Loucy (cell line): ENCODE results near the gene FURIN.
"Not testable (repeated sequence)": the region's sequence is repeated elsewhere in the genome, so short reads cannot be mapped to it uniquely, and the experiment has no call there.

ENCODE experiments used
- H2AFZ ChIP-seq: fragments of 200-600 bp; sonication (generic); 2 replicates; pipeline ENCODE4 v1.6.0; 2016; ENCODE audit warnings: antibody characterized with exemption, mild to moderate bottlenecking, low read length, moderate library complexity
- H3F3A ChIP-seq: fragments of 200-600 bp; 2 replicates; pipeline ENCODE4 v1.6.0; 2016; ENCODE audit warnings: antibody characterized with exemption, low read depth, mild to moderate bottlenecking
- H3K27me3 ChIP-seq: fragments of 200-600 bp; sonication (generic); 2 replicates; pipeline ENCODE4 v1.6.1; 2014; ENCODE audit warnings: low read length, mild to moderate bottlenecking; ENCODE audit not compliant: insufficient read depth, poor library complexity, severe bottlenecking
- H3K36me3 ChIP-seq: fragments of 200-600 bp; sonication (generic); 2 replicates; pipeline ENCODE4 v1.6.1; 2016; ENCODE audit warnings: low read length; ENCODE audit not compliant: insufficient read depth
- H3K4me1 ChIP-seq: fragments of 200-600 bp; sonication (generic); 2 replicates; pipeline ENCODE4 v1.5.1; 2014; ENCODE audit warnings: low read length, mild to moderate bottlenecking; ENCODE audit not compliant: insufficient read depth, poor library complexity, severe bottlenecking
- H3K4me2 ChIP-seq: fragments of 200-600 bp; sonication (generic); 2 replicates; pipeline ENCODE4 v1.6.0; 2014; ENCODE audit warnings: antibody characterized with exemption, low read length, low read depth, mild to moderate bottlenecking; ENCODE audit not compliant: poor library complexity, severe bottlenecking
- H3K4me3 ChIP-seq: fragments of 200-600 bp; sonication (generic); 2 replicates; pipeline ENCODE4 v1.5.1; 2014; ENCODE audit warnings: low read length, mild to moderate bottlenecking, mixed read lengths; ENCODE audit not compliant: poor library complexity, severe bottlenecking
- H3K79me2 ChIP-seq: fragments of 200-600 bp; sonication (generic); 2 replicates; pipeline ENCODE4 v1.6.1; 2014; ENCODE audit warnings: low read length; ENCODE audit not compliant: insufficient read depth
- H3K9ac ChIP-seq: fragments of 200-600 bp; sonication (generic); 2 replicates; pipeline ENCODE4 v1.6.0; 2014; ENCODE audit warnings: mild to moderate bottlenecking, low read depth, low read length, moderate library complexity; ENCODE audit not compliant: poor library complexity, severe bottlenecking
- H3K9me2 ChIP-seq: fragments of 200-600 bp; sonication (generic); replicated peaks from 2 replicates; pipeline ENCODE4 v1.6.1; 2016; ENCODE audit warnings: low read depth, low read length, mixed read lengths
- H3K9me3 ChIP-seq: fragments of 200-600 bp; sonication (generic); 2 replicates; pipeline ENCODE4 v1.6.1; 2014; ENCODE audit warnings: mild to moderate bottlenecking, antibody characterized with exemption, low read length, low read depth; ENCODE audit not compliant: insufficient read depth
- H4K20me1 ChIP-seq: fragments of 200-600 bp; sonication (generic); 2 replicates; pipeline ENCODE4 v1.6.0; 2014; ENCODE audit warnings: antibody characterized with exemption, low read length, mild to moderate bottlenecking; ENCODE audit not compliant: insufficient read depth, poor library complexity, severe bottlenecking
- EZH2phosphoT487 ChIP-seq: fragments of 200-600 bp; IDR thresholded peaks from 2 replicates; pipeline ENCODE4 v1.6.1; 2018; ENCODE audit warnings: antibody characterized with exemption, mild to moderate bottlenecking, moderate library complexity, borderline replicate concordance
- TF ChIP-seq, protein P1 (sequence below): fragments of 200-600 bp; sonication (generic); conservative IDR thresholded peaks from 2 replicates; pipeline ENCODE4 v1.5.1; 2014; ENCODE audit warnings: mild to moderate bottlenecking, antibody characterized with exemption, low read length

The FURIN gene

DNA sequence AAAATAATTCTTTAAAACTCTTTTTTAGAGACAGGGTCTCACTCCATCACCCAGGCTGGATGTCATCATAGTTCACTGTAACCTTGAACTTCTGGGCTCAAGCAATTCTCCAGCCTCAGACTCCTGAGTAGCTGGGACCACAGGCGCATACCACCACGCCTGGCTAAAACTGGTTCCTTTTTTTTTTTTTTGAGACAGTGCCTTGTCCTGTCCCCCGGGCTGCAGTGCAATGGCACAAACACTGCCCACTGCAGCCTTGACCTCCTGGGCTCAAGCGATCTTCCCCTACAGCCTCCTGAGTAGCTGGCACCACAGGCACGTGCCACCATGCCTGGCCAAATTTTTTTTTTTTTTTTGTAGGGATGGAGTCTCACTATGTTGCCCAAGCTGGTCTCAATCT is 23.7 kb upstream of the FURIN start:
- Histone ChIP-seq H3K36me3 (no peaks in the 10 kb centered on the region), H3K4me3 (no peak overlapping the region), H4K20me1 (no peaks in the 10 kb centered on the region), H3K79me2 (no peaks in the 10 kb centered on the region), H3K4me2 (no peak overlapping the region), H3K9me3 (no peaks in the 10 kb centered on the region), H3K9ac (no peak overlapping the region), H3K4me1 (peaks cover 4% of the 10 kb centered on the region), H3K27me3 (no peaks in the 10 kb centered on the region), H3F3A (no peaks in the 10 kb centered on the region), H2AFZ (no peak overlapping the region), H3K9me2 (no peaks in the 10 kb centered on the region)
- TF ChIP-seq, protein P1, sequence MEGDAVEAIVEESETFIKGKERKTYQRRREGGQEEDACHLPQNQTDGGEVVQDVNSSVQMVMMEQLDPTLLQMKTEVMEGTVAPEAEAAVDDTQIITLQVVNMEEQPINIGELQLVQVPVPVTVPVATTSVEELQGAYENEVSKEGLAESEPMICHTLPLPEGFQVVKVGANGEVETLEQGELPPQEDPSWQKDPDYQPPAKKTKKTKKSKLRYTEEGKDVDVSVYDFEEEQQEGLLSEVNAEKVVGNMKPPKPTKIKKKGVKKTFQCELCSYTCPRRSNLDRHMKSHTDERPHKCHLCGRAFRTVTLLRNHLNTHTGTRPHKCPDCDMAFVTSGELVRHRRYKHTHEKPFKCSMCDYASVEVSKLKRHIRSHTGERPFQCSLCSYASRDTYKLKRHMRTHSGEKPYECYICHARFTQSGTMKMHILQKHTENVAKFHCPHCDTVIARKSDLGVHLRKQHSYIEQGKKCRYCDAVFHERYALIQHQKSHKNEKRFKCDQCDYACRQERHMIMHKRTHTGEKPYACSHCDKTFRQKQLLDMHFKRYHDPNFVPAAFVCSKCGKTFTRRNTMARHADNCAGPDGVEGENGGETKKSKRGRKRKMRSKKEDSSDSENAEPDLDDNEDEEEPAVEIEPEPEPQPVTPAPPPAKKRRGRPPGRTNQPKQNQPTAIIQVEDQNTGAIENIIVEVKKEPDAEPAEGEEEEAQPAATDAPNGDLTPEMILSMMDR = no peak
- TF ChIP-seq EZH2phosphoT487 = no peak

DNA sequence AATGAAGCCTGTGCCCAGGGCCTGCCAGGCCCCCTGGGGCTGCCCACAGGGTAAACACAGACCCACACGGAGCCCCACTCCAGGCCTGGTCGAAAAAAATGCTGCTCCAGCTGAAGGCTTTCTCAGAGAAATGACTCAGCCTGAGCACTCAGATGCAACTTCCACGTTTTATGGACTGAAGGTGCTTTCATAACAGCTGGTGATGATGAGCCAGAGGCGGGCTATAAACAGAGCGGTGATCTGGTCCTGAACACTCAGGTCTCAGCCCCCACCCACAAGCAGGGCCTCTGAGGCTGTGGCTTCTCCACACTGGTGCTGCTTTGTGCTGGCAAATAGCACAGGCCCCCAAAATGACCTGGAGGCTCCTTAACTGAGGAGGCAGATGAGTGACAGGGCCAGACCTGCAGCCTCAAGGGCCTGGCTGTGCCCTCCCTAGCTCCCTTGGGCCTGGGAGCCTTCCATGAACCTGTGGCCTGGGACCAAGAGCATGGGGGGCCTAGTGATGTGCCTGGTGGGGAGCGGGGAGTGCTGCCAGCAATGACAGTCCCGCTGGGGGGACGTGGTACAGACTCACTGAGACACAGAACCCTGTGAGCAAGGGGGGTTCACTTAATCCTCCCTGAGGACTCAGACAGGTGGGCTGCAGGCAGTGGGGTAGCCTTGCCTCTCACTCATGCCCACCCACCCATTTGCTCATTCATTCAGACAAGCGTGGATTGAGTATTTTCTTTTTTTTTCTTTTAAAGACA is 23.0 kb upstream of the FURIN start:
- no peaks in the 10 kb centered on the region for H3K79me2 ChIP-seq
- H2AFZ ChIP-seq = peak overlapping the region; percentile 36; the same call in 1 of the 2 replicates
- peaks cover 4% of the 10 kb centered on the region for H3K4me1 ChIP-seq
- no peaks in the 10 kb centered on the region for H3K36me3 ChIP-seq
- H4K20me1 ChIP-seq = no peaks in the 10 kb centered on the region
- H3K9me2 ChIP-seq = no peaks in the 10 kb centered on the region
- H3K4me3 ChIP-seq = no peak overlapping the region
- H3K9ac ChIP-seq = peak overlapping the region; percentile 12
- no peaks in the 10 kb centered on the region for H3F3A ChIP-seq
- H3K4me2 ChIP-seq = no peak overlapping the region
- H3K27me3 ChIP-seq = no peaks in the 10 kb centered on the region
- no peaks in the 10 kb centered on the region for H3K9me3 ChIP-seq
- TF ChIP-seq, protein P1 = no peak
- TF ChIP-seq EZH2phosphoT487 = no peak

DNA sequence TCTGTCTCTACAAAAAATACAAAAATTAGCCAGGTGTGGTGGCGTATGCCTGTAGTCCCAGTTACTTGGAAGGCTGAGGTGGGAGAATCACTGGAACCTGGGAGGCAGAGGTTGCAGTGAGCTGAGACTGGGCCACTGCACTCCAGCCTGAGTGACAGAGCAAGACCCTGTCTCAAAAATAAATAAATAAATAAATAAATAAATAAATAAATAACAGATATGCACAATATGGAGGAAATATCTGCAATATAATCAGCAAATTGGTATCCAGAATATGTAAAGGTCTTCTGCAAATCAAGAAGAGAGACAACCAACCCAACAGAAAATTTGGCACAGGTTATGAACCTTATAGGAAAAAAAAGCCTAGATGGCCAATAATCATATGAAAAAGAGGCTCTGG is 19.0 kb upstream of the FURIN start:
- not testable (repeated sequence) for H3K79me2 ChIP-seq, H3K4me3 ChIP-seq, H3K27me3 ChIP-seq, H3F3A ChIP-seq, H3K9me2 ChIP-seq, H4K20me1 ChIP-seq, H2AFZ ChIP-seq, H3K9ac ChIP-seq, H3K4me2 ChIP-seq, H3K36me3 ChIP-seq, H3K9me3 ChIP-seq
- peaks cover 11% of the 10 kb centered on the region for H3K4me1 ChIP-seq

DNA sequence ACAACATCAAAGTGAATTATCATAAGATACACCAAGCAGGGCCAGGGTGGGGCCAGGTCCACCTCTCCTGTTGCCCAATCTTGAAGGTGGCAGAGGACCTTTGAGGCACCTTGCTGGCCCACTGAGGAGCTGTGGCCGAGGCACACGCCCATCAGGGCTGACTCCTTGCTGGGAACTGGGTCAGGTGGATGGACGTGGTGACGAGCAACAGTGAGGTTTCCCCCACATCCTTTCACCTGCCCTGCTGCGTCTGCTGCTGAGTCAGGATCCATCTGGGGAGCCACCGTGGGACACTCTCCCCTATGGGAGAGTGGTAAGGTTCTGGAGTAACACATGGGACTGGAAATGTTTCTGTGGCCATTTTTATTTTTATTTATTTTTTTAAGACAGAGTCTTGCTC is 17.3 kb upstream of the FURIN start:
- Histone ChIP-seq H3K9ac (no peak overlapping the region), H3K27me3 (no peaks in the 10 kb centered on the region), H3K4me3 (no peak overlapping the region), H3K4me1 (peaks cover 12% of the 10 kb centered on the region), H3K9me3 (no peaks in the 10 kb centered on the region), H3K4me2 (no peak overlapping the region), H4K20me1 (no peaks in the 10 kb centered on the region), H2AFZ (no peak overlapping the region), H3K36me3 (no peaks in the 10 kb centered on the region), H3K9me2 (no peaks in the 10 kb centered on the region), H3F3A (no peaks in the 10 kb centered on the region), H3K79me2 (no peaks in the 10 kb centered on the region)
- TF ChIP-seq EZH2phosphoT487 = no peak
- TF ChIP-seq, protein P1 = no peak
